Measurements from ENCODE around the gene THRB.

THRB gene

GRCh38 chr3:24110051-24110450, 384.6 kb downstream of the THRB start:
- TF ChIP-seq, protein P1, sequence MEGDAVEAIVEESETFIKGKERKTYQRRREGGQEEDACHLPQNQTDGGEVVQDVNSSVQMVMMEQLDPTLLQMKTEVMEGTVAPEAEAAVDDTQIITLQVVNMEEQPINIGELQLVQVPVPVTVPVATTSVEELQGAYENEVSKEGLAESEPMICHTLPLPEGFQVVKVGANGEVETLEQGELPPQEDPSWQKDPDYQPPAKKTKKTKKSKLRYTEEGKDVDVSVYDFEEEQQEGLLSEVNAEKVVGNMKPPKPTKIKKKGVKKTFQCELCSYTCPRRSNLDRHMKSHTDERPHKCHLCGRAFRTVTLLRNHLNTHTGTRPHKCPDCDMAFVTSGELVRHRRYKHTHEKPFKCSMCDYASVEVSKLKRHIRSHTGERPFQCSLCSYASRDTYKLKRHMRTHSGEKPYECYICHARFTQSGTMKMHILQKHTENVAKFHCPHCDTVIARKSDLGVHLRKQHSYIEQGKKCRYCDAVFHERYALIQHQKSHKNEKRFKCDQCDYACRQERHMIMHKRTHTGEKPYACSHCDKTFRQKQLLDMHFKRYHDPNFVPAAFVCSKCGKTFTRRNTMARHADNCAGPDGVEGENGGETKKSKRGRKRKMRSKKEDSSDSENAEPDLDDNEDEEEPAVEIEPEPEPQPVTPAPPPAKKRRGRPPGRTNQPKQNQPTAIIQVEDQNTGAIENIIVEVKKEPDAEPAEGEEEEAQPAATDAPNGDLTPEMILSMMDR (IDR thresholded peaks at IDR 0.05): no peak

DNA sequence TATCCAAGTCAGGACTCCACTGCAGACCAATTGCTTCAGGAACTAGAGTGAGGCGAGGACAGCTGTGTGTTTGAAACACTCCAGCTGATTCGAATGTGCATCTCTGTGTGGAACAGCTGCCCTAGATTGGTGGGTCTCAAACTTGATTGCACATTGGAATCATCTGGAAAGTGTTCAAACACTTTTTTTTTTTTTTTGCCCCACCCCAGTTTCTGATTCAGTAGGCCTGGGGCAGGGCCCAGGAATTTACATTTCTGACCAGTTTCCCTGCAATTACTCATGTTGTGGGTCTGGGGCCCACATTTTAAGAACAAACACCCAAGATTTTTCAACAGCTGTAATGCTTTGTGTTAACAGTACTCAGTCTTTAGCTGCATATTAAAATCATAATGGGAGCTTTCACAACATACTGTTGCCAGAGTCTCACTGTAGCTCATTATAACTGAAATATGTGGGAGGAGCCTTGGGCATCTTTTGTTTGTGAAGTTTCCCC, 392.9 kb downstream of the THRB start:
- TF ChIP-seq, protein P1 (IDR thresholded peaks at IDR 0.05): no peak

DNA sequence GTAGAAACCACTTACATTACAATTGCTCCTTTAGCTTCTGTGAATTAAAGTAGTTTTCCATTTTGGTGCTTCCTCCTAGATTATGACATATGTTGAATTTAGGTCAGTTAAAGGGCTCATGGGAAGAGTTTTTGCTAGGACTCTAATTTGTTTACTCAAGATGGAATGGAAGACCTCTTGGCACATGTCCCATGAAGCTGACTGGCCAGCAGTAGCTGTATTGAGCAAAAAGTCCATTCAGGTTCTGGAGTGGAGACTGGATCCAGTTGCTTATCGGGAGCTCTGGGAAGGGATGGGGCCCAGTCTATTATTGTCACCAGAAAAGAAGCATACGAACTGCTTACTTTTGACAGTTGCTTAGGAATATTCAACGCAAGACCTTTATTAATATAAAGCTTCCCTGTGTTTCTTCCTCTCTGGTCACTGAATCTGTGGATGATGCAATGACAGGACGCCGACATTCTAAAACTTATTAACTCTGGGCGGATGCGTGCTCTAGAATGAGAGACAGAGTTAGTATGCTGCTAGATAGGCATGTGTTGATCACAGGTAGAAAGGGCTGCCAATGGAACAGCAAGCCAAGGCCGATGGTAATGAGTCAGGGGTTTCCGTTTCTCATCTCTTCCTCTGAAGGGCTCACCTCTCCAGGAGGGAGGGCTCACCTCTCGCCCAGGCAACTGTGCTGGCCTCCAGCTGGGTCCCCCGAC, 393.8 kb downstream of the THRB start:
- TF ChIP-seq, protein P1 (IDR thresholded peaks at IDR 0.05): no peak

GRCh38 chr3:24096695-24097290, 397.9 kb downstream of the THRB start:
- TF ChIP-seq, protein P1 (IDR thresholded peaks at IDR 0.05): no peak

DNA sequence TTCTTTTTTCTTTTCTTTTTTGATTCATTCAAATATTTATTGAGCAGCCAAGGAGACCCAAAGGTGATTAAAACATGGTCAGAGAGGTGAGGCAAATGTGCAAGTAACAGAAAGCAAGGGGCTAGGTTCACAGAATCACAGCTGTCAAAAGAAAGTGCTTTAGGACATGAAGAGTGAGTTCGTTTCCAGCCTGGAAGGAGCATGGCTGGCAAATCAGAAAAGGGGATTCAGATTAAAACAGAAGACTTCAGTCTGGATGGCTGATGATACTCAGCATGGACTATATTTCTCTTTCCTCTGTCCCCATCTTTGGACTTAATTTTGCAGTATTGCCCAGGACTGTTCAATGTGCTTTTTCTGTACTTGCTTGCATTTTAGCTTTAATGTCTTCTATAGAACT, 398.4 kb downstream of the THRB start:
- TF ChIP-seq, protein P1 (IDR thresholded peaks at IDR 0.05): no peak

DNA sequence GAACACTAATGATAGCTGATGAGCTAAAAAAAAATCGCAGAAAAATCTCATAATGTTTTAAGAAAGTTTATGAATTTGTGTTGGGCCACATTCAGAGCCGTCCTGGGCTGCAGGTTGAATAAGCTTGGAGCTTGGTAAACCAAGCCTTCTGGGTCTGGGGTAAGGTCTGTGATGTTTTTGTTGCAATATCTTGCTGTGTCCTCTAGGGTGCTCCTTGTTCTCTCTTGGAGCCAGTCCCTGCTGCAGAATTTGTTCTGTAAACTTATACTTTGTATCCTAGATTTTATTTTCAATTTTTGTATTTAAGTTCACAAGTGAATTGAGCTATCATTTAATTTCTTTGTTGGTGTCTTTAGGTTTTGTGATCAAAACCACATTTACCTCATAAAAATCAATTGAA, 405.9 kb downstream of the THRB start:
- TF ChIP-seq, protein P1 (IDR thresholded peaks at IDR 0.05): peak; percentile 29; the same call in 1 of the 2 replicates

GRCh38 chr3:24087469-24087868, 407.2 kb downstream of the THRB start:
- TF ChIP-seq, protein P1 (IDR thresholded peaks at IDR 0.05): no peak

Data from LNCAP (cell line).